ENCODE results near the gene TYW1. TPM values are rescaled to one million over a fixed set of nuclear protein-coding genes. Genes with fewer than 3 reads are reported as not detected.
"Not testable (repeated sequence)": the region's sequence is repeated elsewhere in the genome, so short reads cannot be mapped to it uniquely, and the experiment has no call there.

Gene TYW1
- total RNA-seq, 4 donors from 2014 or later, result 19.9 to 34.5 (median 24.3) TPM

GRCh38 chr7:67045496-67045995, 48.9 kb downstream of the TYW1 start:
- ATAC-seq (ENCODE audit: low FRiP score) (no peak), DNase-seq (ENCODE audit: low spot score) (no peak)
- TF ChIP-seq CTCF (IDR thresholded peaks at IDR 0.05), result no peak

GRCh38 chr7:67046819-67047218, 50.2 kb downstream of the TYW1 start:
- DNase-seq (ENCODE audit: low spot score); ATAC-seq (ENCODE audit: low FRiP score): not testable (repeated sequence)

GRCh38 chr7:67049908-67050307, 53.3 kb downstream of the TYW1 start:
- not testable (repeated sequence) for DNase-seq (ENCODE audit: low spot score); ATAC-seq (ENCODE audit: low FRiP score)

- ATAC-seq (ENCODE audit: low FRiP score); DNase-seq (ENCODE audit: low spot score): not testable (repeated sequence)
Measured at GRCh38 chr7:67052161-67052560, 55.5 kb downstream of the TYW1 start.

DNA sequence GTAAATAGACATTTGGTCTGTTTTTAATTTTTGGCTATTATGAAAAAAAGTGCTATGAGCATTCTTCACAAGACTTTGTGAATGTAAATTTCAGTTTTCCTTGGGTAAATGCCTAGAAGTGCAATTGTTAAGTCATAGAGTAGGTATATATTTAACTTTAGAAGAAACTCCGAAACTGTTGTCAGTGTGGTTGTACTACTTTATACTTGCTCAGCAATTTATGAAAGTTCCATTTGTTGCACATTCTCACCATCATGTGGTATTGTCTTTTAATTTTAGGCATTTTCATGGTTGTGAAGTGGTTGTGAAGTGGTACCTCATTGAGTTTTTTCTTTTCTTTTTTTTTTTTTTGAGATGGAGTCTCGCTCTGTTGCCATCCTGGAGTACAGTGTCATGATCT, 60.0 kb downstream of the TYW1 start:
- DNase-seq (ENCODE audit: low spot score) (no peak), ATAC-seq (ENCODE audit: low FRiP score) (no peak)
- TF ChIP-seq CTCF (IDR thresholded peaks at IDR 0.05), result no peak

GRCh38 chr7:67061321-67061720, 64.7 kb downstream of the TYW1 start:
- ATAC-seq (ENCODE audit: low FRiP score); DNase-seq (ENCODE audit: low spot score): not testable (repeated sequence)

GRCh38 chr7:67062802-67063201, 66.2 kb downstream of the TYW1 start:
- ATAC-seq (ENCODE audit: low FRiP score); DNase-seq (ENCODE audit: low spot score): not testable (repeated sequence)

DNA sequence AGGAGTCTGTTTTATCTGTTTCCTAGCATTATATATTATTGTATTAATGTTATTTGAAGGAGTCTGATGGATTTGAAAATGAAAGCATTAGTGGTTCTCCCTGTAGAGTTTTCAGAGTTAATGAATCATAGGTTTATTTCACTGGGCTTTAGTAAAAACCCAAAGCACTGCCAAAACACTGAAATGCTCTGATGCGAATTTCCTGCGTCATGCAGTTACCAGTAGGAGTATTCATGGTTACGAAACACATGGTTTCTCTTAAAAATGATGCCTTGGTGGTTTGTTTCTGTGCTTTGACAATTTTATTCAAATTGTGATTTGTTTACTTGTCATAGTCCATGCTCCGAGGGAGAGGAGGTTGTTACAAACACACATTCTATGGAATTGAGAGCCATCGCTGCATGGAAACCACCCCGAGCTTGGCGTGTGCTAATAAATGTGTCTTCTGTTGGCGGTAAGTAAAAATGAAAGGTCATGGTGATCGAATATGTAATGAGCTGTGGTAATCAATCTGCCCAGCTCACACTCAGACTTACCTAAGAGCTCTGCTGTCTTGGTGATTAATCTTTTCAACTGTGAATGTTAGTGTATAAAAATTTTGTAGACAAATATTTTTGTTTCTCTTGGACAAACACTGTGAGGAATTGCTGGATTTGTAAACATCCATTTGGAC, 70.5 kb downstream of the TYW1 start:
- DNase-seq (ENCODE audit: low spot score), result not testable (repeated sequence)
- peak; percentile 93 for ATAC-seq (ENCODE audit: low FRiP score)

- not testable (repeated sequence) for ATAC-seq (ENCODE audit: low FRiP score); DNase-seq (ENCODE audit: low spot score)
Measured at GRCh38 chr7:67076120-67076519, 79.5 kb downstream of the TYW1 start.

GRCh38 chr7:67082880-67083279, 86.2 kb downstream of the TYW1 start:
- not testable (repeated sequence) for ATAC-seq (ENCODE audit: low FRiP score)

GRCh38 chr7:67089261-67089660, 92.6 kb downstream of the TYW1 start:
- DNase-seq (ENCODE audit: low spot score); ATAC-seq (ENCODE audit: low FRiP score): not testable (repeated sequence)

More at GRCh38 chr7:67082880-67083279, 86.2 kb downstream of the TYW1 start:
- DNase-seq (ENCODE audit: low spot score), result not testable (repeated sequence)

GRCh38 chr7:67091053-67091452, 94.4 kb downstream of the TYW1 start:
- ATAC-seq (ENCODE audit: low FRiP score), result not testable (repeated sequence)

GRCh38 chr7:67098031-67098430, 101.4 kb downstream of the TYW1 start:
- DNase-seq (ENCODE audit: low spot score); ATAC-seq (ENCODE audit: low FRiP score): not testable (repeated sequence)

More at GRCh38 chr7:67091053-67091452, 94.4 kb downstream of the TYW1 start:
- DNase-seq (ENCODE audit: low spot score), result not testable (repeated sequence)

DNA sequence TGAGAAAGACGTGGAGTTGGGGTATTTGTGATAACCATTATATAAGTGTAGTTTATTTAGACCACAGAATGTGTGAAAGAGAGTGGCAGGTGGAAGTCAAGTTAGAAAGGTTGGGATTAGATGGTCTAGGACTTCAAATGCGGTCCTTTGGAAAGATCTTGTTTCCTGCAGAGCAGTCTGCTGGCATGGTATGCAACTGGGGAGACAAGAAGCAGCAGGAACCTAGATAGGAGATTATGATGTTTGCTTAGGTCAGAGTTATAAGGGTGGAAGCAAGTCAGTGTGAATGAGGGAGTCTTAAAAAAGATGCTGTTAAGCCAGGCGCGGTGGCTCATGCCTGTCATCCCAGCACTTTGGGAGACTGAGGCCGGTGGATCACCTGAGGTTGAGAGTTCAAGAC, 102.8 kb downstream of the TYW1 start:
- DNase-seq (ENCODE audit: low spot score); ATAC-seq (ENCODE audit: low FRiP score): not testable (repeated sequence)

GRCh38 chr7:67100038-67100437, 103.4 kb downstream of the TYW1 start:
- DNase-seq (ENCODE audit: low spot score); ATAC-seq (ENCODE audit: low FRiP score): not testable (repeated sequence)
